Endodermal cell (in vitro differentiated cells): ENCODE measurements around the gene PAEP. TPM values are rescaled to one million over a fixed set of nuclear protein-coding genes. Genes with fewer than 3 reads are reported as not detected.

Experiments used
- DNase-seq: peaks from one replicate; pipeline ENCODE4 v3.0.0-alpha.2; 2017
- H3K27ac ChIP-seq: 2 replicates; pipeline ENCODE4 v1.5.1; 2013; ENCODE audit warnings: mild to moderate bottlenecking, low read depth, low read length, moderate library complexity
- H3K27me3 ChIP-seq: 2 replicates; pipeline ENCODE4 v1.6.1; 2013; ENCODE audit warnings: mild to moderate bottlenecking, low read length, moderate library complexity; ENCODE audit not compliant: insufficient read depth, control insufficient read depth, poor library complexity, severe bottlenecking
- H3K36me3 ChIP-seq: 2 replicates; pipeline ENCODE4 v1.7.0; 2013; ENCODE audit warnings: mild to moderate bottlenecking, low read length, moderate library complexity; ENCODE audit not compliant: control insufficient read depth, insufficient read depth
- H3K4me1 ChIP-seq: one replicate; pipeline ENCODE4 v1.7.0; 2013; ENCODE audit warnings: low read length; ENCODE audit not compliant: control insufficient read depth, insufficient read depth
- H3K4me3 ChIP-seq: 2 replicates; pipeline ENCODE4 v1.5.1; 2013; ENCODE audit warnings: mild to moderate bottlenecking, low read length, moderate library complexity
- H3K9ac ChIP-seq: 2 replicates; pipeline ENCODE4 v1.6.1; 2013; ENCODE audit warnings: mild to moderate bottlenecking, low read length, moderate library complexity; ENCODE audit not compliant: poor library complexity, severe bottlenecking; ENCODE audit errors: extremely low read depth
- H3K9me3 ChIP-seq: 2 replicates; pipeline ENCODE4 v1.6.1; 2013; ENCODE audit warnings: mild to moderate bottlenecking, low read length, moderate library complexity; ENCODE audit not compliant: control insufficient read depth
- H3K27ac Mint-ChIP-seq: 2 replicates; pipeline ENCODE4 v1.8.0; 2020; ENCODE audit warnings: mixed read lengths
- H3K27me3 Mint-ChIP-seq: 2 replicates; pipeline ENCODE4 v1.8.0; 2021; ENCODE audit warnings: mild to moderate bottlenecking, mixed read lengths; ENCODE audit not compliant: insufficient read depth
- H3K36me3 Mint-ChIP-seq: 2 replicates; pipeline ENCODE4 v1.8.0; 2020; ENCODE audit warnings: low read depth, mixed read lengths
- H3K4me1 Mint-ChIP-seq: 2 replicates; pipeline ENCODE4 v1.8.0; 2020; ENCODE audit warnings: mixed read lengths
- H3K4me3 Mint-ChIP-seq: 2 replicates; pipeline ENCODE4 v1.8.0; 2020; ENCODE audit warnings: mild to moderate bottlenecking, moderate library complexity, mixed read lengths
- H3K9me3 Mint-ChIP-seq: 2 replicates; pipeline ENCODE4 v1.8.0; 2020; ENCODE audit warnings: mild to moderate bottlenecking, mixed read lengths
- CTCF ChIP-seq: fragments of 200-600 bp; sonication (generic); conservative IDR thresholded peaks from 2 replicates; pipeline ENCODE4 v1.5.0; 2021; ENCODE audit warnings: antibody characterized with exemption, mild to moderate bottlenecking
- WGBS, 2 experiments: methylation state at CpG; one replicate each; pipeline versions ENCODE4 v1.1.5 to v1.1.7; 2013; ENCODE audit warnings: missing lambda C conversion rate in 2 of 2, mixed read lengths in 1 of 2; ENCODE audit not compliant: insufficient coverage in 1 of 2, insufficient read length in 1 of 2; 5-methylcytosine and 5-hydroxymethylcytosine counted together
- total RNA-seq, 2 donors: library from RNA; stranded (reverse); fragmentation: NEBNext Ultra II Directional in 1 of 2; extraction: Animal tissue kit (Norgen Biotek cat#: 25700) in 1 of 2; gene quantifications; 2 replicates in 1 of 2; 3 replicates in 1 of 2; pipeline ENCODE4 v1.2.1, GENCODE V29; 2021

The PAEP gene
- total RNA-seq, 2 donors from 2014 or later = not detected

- H3K36me3 ChIP-seq = no peaks in the 10 kb centered on the region
- no peaks in the 10 kb centered on the region for H3K36me3 Mint-ChIP-seq
- no peaks in the 10 kb centered on the region for H3K27me3 Mint-ChIP-seq
- no peak overlapping the region for H3K4me3 Mint-ChIP-seq
- H3K9ac ChIP-seq = no peak overlapping the region
- no peaks in the 10 kb centered on the region for H3K4me1 Mint-ChIP-seq
- peaks cover 21% of the 10 kb centered on the region for H3K9me3 Mint-ChIP-seq
- peaks cover 4% of the 10 kb centered on the region for H3K9me3 ChIP-seq
- 91% methylated on average over 13 to 22 of the region's 22 CpGs for WGBS, 2 experiments
- DNase-seq = no peak
- TF ChIP-seq CTCF = no peak
- H3K27ac ChIP-seq = no peak overlapping the region
- no peak overlapping the region for H3K27ac Mint-ChIP-seq
- no peak overlapping the region for H3K4me3 ChIP-seq
- no peaks in the 10 kb centered on the region for H3K4me1 ChIP-seq
- H3K27me3 ChIP-seq = no peaks in the 10 kb centered on the region
Observed at GRCh38 chr9:135591506-135592330, 30.2 kb downstream of the PAEP start.

- WGBS, 2 experiments = 88% methylated on average over 5 of the region's 5 CpGs; no CpG with 5 or more reads in 1 of the 2 experiments
- no peak overlapping the region for H3K4me3 ChIP-seq
- H3K4me1 ChIP-seq = no peaks in the 10 kb centered on the region
- H3K27ac ChIP-seq = no peak overlapping the region
- no peaks in the 10 kb centered on the region for H3K27me3 ChIP-seq
- no peak for TF ChIP-seq CTCF
- peaks cover 23% of the 10 kb centered on the region for H3K9me3 Mint-ChIP-seq
- H3K27me3 Mint-ChIP-seq = no peaks in the 10 kb centered on the region
- no peaks in the 10 kb centered on the region for H3K36me3 ChIP-seq
- no peak overlapping the region for H3K9ac ChIP-seq
- peaks cover 4% of the 10 kb centered on the region for H3K9me3 ChIP-seq
- no peak for DNase-seq
- no peaks in the 10 kb centered on the region for H3K4me1 Mint-ChIP-seq
- H3K36me3 Mint-ChIP-seq = no peaks in the 10 kb centered on the region
- no peak overlapping the region for H3K27ac Mint-ChIP-seq
- no peak overlapping the region for H3K4me3 Mint-ChIP-seq
Observed at GRCh38 chr9:135592331-135592590, 30.7 kb downstream of the PAEP start.

- TF ChIP-seq CTCF = no peak
- H3K9me3 ChIP-seq = peaks cover 4% of the 10 kb centered on the region
Observed at GRCh38 chr9:135592625-135593024, 31.1 kb downstream of the PAEP start.

More at GRCh38 chr9:135592625-135593024, 31.1 kb downstream of the PAEP start:
- Histone ChIP-seq H3K36me3 (no peaks in the 10 kb centered on the region), H3K9ac (no peak overlapping the region), H3K4me3 (no peak overlapping the region), H3K27me3 (no peaks in the 10 kb centered on the region), H3K4me1 (no peaks in the 10 kb centered on the region), H3K27ac (no peak overlapping the region)
- WGBS, 2 experiments = 85 to 93% methylated on average over 6 to 10 of the region's 13 CpGs
- Mint-ChIP-seq H3K4me3 (no peak overlapping the region), H3K4me1 (no peaks in the 10 kb centered on the region), H3K9me3 (peaks cover 23% of the 10 kb centered on the region), H3K27me3 (no peaks in the 10 kb centered on the region), H3K27ac (no peak overlapping the region), H3K36me3 (no peaks in the 10 kb centered on the region)
- DNase-seq = no peak
